Neural progenitor cell (in vitro differentiated cells): ENCODE results near the gene PDE6D. TPM values are rescaled to one million over a fixed set of nuclear protein-coding genes. Genes with fewer than 3 reads are reported as not detected.

Experiments
- DNase-seq: peaks from one replicate; pipeline ENCODE4 v3.0.0-alpha.2; 2016; ENCODE audit warnings: low spot score
- H2AFZ ChIP-seq: fragments of 200-600 bp; sonication (generic); replicated peaks from 2 replicates; pipeline ENCODE4 v1.6.1; 2016; ENCODE audit warnings: antibody characterized with exemption
- H3F3A ChIP-seq: fragments of 200-600 bp; sonication (generic); 2 replicates; pipeline ENCODE4 v1.6.1; 2016; ENCODE audit warnings: antibody characterized with exemption, low read depth
- H3K27ac ChIP-seq: fragments of 200-600 bp; sonication (generic); 2 replicates; pipeline ENCODE4 v1.5.1; 2016; ENCODE audit warnings: mild to moderate bottlenecking
- H3K27me3 ChIP-seq: fragments of 200-600 bp; sonication (generic); 2 replicates; pipeline ENCODE4 v1.6.1; 2016; ENCODE audit warnings: mild to moderate bottlenecking, moderate library complexity
- H3K36me3 ChIP-seq: fragments of 200-600 bp; sonication (generic); 2 replicates; pipeline ENCODE4 v1.5.1; 2016
- H3K4me1 ChIP-seq: fragments of 200-600 bp; sonication (generic); 2 replicates; pipeline ENCODE4 v1.6.1; 2016; ENCODE audit warnings: mixed run types
- H3K4me2 ChIP-seq: fragments of 200-600 bp; sonication (generic); 2 replicates; pipeline ENCODE4 v1.6.1; 2016
- H3K4me3 ChIP-seq: fragments of 200-600 bp; sonication (generic); 2 replicates; pipeline ENCODE4 v1.5.1; 2016
- H3K79me2 ChIP-seq: fragments of 200-600 bp; sonication (generic); 2 replicates; pipeline ENCODE4 v1.6.1; 2016; ENCODE audit warnings: low read depth
- H3K9ac ChIP-seq: fragments of 200-600 bp; sonication (generic); 2 replicates; pipeline ENCODE4 v1.6.1; 2016
- H3K9me3 ChIP-seq: fragments of 200-600 bp; sonication (generic); 2 replicates; pipeline ENCODE4 v1.5.1; 2016; ENCODE audit warnings: low read depth
- H4K20me1 ChIP-seq: fragments of 200-600 bp; sonication (generic); 2 replicates; pipeline ENCODE4 v1.6.1; 2016; ENCODE audit warnings: low read depth
- H3K27ac Mint-ChIP-seq: 3 replicates; pipeline ENCODE4 v1.8.0; 2021; ENCODE audit warnings: mixed read lengths
- H3K27me3 Mint-ChIP-seq: 2 replicates; pipeline ENCODE4 v1.8.0; 2022; ENCODE audit warnings: low read depth, mild to moderate bottlenecking, inconsistent platforms, moderate library complexity, mixed read lengths; ENCODE audit not compliant: insufficient read depth
- H3K36me3 Mint-ChIP-seq: 3 replicates; pipeline ENCODE4 v1.8.0; 2021; ENCODE audit warnings: mixed read lengths
- H3K4me1 Mint-ChIP-seq: 3 replicates; pipeline ENCODE4 v1.8.0; 2021; ENCODE audit warnings: mixed read lengths
- H3K4me3 Mint-ChIP-seq: 3 replicates; pipeline ENCODE4 v1.8.0; 2021; ENCODE audit warnings: mild to moderate bottlenecking, moderate library complexity, mixed read lengths
- H3K9me3 Mint-ChIP-seq: 3 replicates; pipeline ENCODE4 v1.8.0; 2020; ENCODE audit warnings: mixed read lengths
- CTCF ChIP-seq: fragments of 200-600 bp; sonication (generic); IDR thresholded peaks from 2 replicates; pipeline ENCODE4 v1.5.1; 2017; ENCODE audit warnings: antibody characterized with exemption, mild to moderate bottlenecking
- EZH2 ChIP-seq: fragments of 200-600 bp; sonication (generic); IDR thresholded peaks from 2 replicates; pipeline ENCODE4 v1.6.1; 2017; ENCODE audit warnings: antibody characterized with exemption, mild to moderate bottlenecking, moderate library complexity
- EZH2phosphoT487 ChIP-seq: fragments of 200-600 bp; sonication (generic); IDR thresholded peaks from 2 replicates; pipeline ENCODE4 v1.6.1; 2017; ENCODE audit warnings: antibody characterized with exemption
- total RNA-seq: library from RNA; depleted of rRNA; stranded (reverse); fragments of >200 nt; gene quantifications from 2 replicates; pipeline ENCODE4 v1.2.3, GENCODE V29; 2015; ENCODE audit warnings: low replicate concordance

Gene PDE6D
- total RNA-seq, 1 donor from 2014 or later, result 52.6 TPM

GRCh38 chr2:231706731-231707624, 74.1 kb downstream of the PDE6D start:
- Histone ChIP-seq H3K4me2 (peak overlapping the region; percentile 92), H3K9me3 (no peaks in the 10 kb centered on the region), H3K4me3 (peak overlapping the region; percentile 88), H3K9ac (peak overlapping the region; percentile 99), H3K27ac (peak overlapping the region; percentile 100), H3F3A (peaks cover 46% of the 10 kb centered on the region), H3K36me3 (no peaks in the 10 kb centered on the region), H4K20me1 (peaks cover 38% of the 10 kb centered on the region), H3K4me1 (peaks cover 11% of the 10 kb centered on the region), H3K27me3 (no peaks in the 10 kb centered on the region), H2AFZ (peak overlapping the region; percentile 100), H3K79me2 (peaks cover 58% of the 10 kb centered on the region)
- Mint-ChIP-seq H3K9me3 (peaks cover 5% of the 10 kb centered on the region), H3K27me3 (peaks cover 22% of the 10 kb centered on the region), H3K36me3 (peaks cover 12% of the 10 kb centered on the region), H3K4me3 (peak overlapping the region; percentile 94), H3K27ac (peak overlapping the region; percentile 100), H3K4me1 (peaks cover 21% of the 10 kb centered on the region)
- TF ChIP-seq EZH2 (no peak), CTCF (peak; percentile 98)
- DNase-seq, result peak; percentile 99

- DNase-seq, result peak; percentile 0
- Mint-ChIP-seq H3K4me1 (peaks cover 14% of the 10 kb centered on the region), H3K36me3 (peaks cover 2% of the 10 kb centered on the region), H3K4me3 (peak overlapping the region; percentile 64), H3K9me3 (peaks cover 5% of the 10 kb centered on the region), H3K27me3 (peaks cover 17% of the 10 kb centered on the region), H3K27ac (no peak overlapping the region)
- Histone ChIP-seq H3K79me2 (peaks cover 29% of the 10 kb centered on the region), H3F3A (peaks cover 25% of the 10 kb centered on the region), H3K4me3 (no peak overlapping the region), H3K4me2 (no peak overlapping the region), H3K27ac (no peak overlapping the region), H4K20me1 (peaks cover 9% of the 10 kb centered on the region), H3K9ac (no peak overlapping the region), H2AFZ (no peak overlapping the region), H3K27me3 (no peaks in the 10 kb centered on the region), H3K36me3 (no peaks in the 10 kb centered on the region), H3K4me1 (peaks cover 3% of the 10 kb centered on the region), H3K9me3 (no peaks in the 10 kb centered on the region)
- no peak for TF ChIP-seq EZH2phosphoT487
- TF ChIP-seq EZH2, result no peak
- no peak for TF ChIP-seq CTCF
These were observed 77.1 kb downstream of the PDE6D start for GRCh38 chr2:231704017-231704416.

GRCh38 chr2:231701456-231702373, 79.4 kb downstream of the PDE6D start:
- Histone ChIP-seq H3F3A (peaks cover 14% of the 10 kb centered on the region), H3K36me3 (no peaks in the 10 kb centered on the region), H3K79me2 (peaks cover 14% of the 10 kb centered on the region), H2AFZ (no peak overlapping the region), H3K4me3 (no peak overlapping the region), H3K9me3 (no peaks in the 10 kb centered on the region), H3K9ac (no peak overlapping the region), H4K20me1 (peaks cover 3% of the 10 kb centered on the region), H3K4me2 (no peak overlapping the region), H3K4me1 (peaks cover 3% of the 10 kb centered on the region), H3K27me3 (no peaks in the 10 kb centered on the region), H3K27ac (no peak overlapping the region)
- peaks cover 14% of the 10 kb centered on the region for H3K4me1 Mint-ChIP-seq
- no peak overlapping the region for H3K4me3 Mint-ChIP-seq
- H3K27me3 Mint-ChIP-seq, result peaks cover 6% of the 10 kb centered on the region
- H3K9me3 Mint-ChIP-seq, result peaks cover 2% of the 10 kb centered on the region
- H3K36me3 Mint-ChIP-seq, result no peaks in the 10 kb centered on the region
- TF ChIP-seq EZH2 (no peak), CTCF (no peak), EZH2phosphoT487 (no peak)
- DNase-seq, result peak; percentile 2
- H3K27ac Mint-ChIP-seq, result peak overlapping the region; percentile 38
